GM18951 (cell line): ENCODE results near the gene FRMD4A.

ENCODE experiments used
- POLR2A ChIP-seq: IDR thresholded peaks from 4 replicates; pipeline ENCODE4 v1.6.1; 2011; ENCODE audit warnings: mild to moderate bottlenecking; ENCODE audit not compliant: insufficient read length, insufficient read depth; ENCODE audit errors: extremely low read depth
- in situ Hi-C: fragments of 300-500 bp; cut with MboI; formaldehyde crosslinking; loops from one replicate; pipeline ENCODE4 v1.12.0; 2022; ENCODE audit warnings: low sequenced_read_pairs, mixed read lengths, inconsistent platforms; ENCODE audit not compliant: unreplicated experiment

FRMD4A gene

DNA sequence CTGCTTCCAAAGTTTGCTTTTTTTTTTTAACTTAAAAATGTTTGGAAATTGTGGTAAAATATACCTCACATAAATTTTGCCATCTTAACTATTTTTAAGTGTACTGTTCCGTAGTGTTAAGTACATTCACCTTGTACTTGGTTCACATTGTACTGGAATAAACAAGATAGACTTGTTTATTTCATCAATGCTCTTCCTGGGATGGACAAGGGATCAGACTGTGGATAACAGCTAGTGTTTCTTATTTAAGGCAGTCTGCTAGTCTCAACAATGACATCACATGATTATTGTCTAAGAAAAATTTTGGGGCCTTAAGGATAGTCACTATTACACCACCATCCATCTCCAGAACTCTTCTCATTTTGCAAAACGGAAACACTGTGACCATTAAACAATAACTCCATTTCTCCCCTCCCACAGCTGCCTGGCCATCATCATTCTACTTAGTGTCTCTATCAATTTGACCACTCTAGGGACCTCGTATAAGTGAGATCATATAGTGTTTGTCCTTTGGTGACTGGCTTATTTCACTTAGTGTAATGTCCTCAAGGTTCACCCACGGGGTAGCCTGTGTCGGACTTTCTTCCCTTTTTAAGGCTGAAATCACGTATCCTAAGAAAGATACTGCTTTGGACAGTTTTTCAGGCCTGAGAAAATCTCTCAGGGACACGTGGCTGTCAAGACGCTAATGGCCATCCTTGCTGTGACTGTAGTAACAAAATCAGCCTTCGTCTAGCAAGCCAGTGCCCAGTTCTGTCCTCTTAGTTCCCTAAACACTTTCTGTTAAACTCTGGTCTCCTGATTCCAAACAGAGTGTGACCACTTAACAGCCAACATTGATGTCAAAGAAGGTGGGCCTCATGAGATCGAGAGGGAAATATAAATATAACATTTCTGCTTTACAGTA is 305.2 kb downstream of the FRMD4A start:
- TF ChIP-seq POLR2A, result no peak
- in situ Hi-C loops, result no loop called here

DNA sequence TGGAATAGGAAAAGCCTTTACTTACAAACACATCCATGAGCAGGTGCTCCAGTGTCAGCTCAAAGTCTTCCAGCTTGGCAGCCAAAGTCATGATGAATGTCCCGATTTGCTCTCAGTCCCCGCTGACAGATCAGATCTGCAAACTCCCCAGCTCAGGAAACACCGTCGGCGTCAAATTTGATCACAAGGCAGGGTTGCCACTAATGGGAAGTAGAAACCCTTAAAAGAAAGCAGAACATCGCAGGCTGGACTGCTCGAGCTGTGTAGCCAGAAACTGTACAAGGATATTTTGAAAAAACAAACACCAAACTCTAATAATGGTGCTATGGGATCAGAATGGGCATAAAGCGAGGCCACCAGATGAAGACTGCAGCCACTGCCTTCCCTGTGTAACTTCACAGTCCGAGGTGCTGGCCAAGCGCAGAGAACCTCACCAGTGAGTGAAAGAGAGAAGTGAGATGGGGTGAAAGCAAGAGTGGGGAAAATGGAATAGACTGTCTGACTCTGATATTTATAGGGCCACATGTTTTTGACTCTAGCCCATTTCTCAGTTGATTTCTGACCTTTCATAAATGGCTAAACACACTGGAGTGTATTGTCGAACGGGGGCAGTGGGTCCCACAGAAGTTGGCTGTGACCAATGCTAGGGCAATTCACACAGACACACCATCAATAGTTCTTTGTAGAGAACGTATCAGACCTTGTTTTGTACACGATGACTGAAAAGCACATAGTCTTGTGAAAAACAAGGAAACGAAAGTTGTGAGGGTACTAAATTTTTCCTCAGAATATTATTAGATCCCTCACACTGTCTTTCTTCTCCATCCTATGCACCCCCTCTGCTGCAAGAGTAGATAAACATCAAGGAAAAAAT is 306.2 kb downstream of the FRMD4A start:
- no peak for TF ChIP-seq POLR2A
- in situ Hi-C loops, result no loop called here

- in situ Hi-C loops, result no loop called here
- no peak for TF ChIP-seq POLR2A
Measured at GRCh38 chr10:14023673-14024328, 306.9 kb downstream of the FRMD4A start.

DNA sequence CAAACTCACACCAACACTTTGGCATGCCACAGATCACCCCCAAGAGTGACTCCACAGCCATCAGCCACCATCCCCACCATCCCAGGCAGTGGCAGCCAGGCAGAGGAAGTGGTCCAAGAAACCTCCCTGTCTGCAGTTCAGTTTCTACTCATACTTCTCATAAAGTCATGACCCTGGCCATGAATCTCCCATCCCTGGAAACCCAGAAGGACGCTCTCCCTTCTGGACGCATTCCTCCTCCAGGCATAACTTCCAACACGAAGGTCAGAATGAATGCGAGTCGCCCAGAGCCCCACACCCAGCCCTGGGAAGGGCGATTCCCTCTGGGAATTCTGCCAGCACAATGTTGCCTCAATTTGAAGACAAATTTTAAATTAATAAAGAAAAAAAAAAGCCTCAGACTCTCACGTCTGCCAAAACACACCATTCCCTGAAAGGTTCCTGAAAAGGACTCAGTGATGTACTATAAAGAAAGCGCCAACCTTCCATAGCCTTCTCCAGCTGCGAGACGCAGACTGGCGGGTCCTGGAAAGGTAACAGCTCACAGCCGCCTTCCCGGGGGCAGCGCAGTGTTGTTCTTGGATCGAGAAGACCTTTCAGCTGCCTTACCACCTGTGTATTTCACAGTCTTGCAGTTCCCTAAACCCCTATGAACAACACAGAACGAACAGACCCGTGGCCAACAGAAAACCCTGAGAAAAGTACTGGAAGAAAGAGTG is 307.6 kb downstream of the FRMD4A start:
- TF ChIP-seq POLR2A, result no peak
- in situ Hi-C loops, result no loop called here

DNA sequence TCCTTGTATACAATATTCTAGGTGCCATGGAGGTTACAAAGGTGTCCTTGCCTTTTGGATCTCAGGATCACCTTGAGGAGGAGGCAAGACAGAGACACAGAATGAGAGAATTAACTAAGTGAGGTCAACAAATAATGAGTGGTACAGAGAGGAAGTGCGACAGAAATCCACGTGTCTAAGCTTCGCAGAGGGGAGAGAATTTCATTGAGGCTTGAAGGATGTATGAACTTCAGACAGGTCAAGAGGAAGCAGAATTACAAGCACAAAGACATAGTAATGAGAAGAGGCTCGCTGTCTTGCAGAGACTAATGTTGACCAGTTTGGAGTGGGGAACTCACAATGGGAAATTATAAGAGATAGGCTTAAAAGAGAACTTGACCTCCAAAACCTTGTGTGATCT is 308.7 kb downstream of the FRMD4A start:
- in situ Hi-C loops, result no loop called here
- TF ChIP-seq POLR2A, result no peak

GRCh38 chr10:14020037-14020664 is 310.6 kb downstream of the FRMD4A start:
- no peak for TF ChIP-seq POLR2A
- in situ Hi-C loops, result no loop called here

GRCh38 chr10:14017467-14017866 is 313.3 kb downstream of the FRMD4A start:
- in situ Hi-C loops, result no loop called here
- TF ChIP-seq POLR2A, result no peak

GRCh38 chr10:14016931-14017333 is 313.8 kb downstream of the FRMD4A start:
- no peak for TF ChIP-seq POLR2A
- in situ Hi-C loops, result no loop called here

DNA sequence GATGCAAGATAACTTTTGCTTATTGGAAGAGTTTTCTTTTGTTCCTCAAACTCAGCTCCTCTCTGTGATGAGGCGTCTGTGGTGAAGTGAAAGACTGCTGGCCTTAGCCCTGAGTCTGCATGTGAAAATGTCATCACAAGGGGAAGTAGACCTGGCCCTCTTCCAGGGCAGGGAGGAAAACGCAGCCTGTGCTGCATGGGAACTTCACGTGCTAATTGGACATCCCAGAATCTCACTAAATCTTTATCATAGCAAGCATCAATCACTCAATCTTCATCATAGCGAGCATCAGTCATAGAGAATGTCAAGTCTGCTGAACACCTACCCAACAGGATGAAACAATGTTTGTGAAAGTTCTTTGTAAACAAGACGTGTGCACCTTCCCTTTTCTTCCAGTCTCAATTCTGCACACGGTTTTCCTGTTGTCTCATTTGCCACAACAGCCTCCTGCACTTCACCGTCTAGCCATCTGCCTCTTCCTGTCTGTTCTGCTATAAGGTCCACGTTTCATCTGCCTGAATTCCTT is 314.6 kb downstream of the FRMD4A start:
- no peak for TF ChIP-seq POLR2A
- in situ Hi-C loops, result no loop called here

DNA sequence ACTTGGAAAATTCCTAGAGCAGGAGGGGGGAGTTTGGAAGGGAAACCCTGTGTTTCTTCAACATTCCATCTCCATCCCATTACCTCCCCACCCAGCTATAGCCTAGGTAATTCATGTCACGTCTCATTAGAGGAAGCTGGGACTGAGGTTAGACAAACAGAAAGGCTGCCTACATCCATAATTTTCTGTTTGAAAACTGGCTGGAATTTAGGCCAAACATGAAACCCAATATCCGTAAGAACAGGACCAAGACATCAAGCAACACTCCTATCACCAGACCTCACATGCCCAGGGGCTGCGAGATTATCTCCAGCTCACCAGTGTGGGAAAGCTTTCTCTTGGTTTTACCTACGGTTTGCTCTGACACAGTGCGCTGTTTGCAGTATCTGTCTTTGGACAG is 316.3 kb downstream of the FRMD4A start:
- TF ChIP-seq POLR2A, result no peak
- in situ Hi-C loops, result no loop called here

DNA sequence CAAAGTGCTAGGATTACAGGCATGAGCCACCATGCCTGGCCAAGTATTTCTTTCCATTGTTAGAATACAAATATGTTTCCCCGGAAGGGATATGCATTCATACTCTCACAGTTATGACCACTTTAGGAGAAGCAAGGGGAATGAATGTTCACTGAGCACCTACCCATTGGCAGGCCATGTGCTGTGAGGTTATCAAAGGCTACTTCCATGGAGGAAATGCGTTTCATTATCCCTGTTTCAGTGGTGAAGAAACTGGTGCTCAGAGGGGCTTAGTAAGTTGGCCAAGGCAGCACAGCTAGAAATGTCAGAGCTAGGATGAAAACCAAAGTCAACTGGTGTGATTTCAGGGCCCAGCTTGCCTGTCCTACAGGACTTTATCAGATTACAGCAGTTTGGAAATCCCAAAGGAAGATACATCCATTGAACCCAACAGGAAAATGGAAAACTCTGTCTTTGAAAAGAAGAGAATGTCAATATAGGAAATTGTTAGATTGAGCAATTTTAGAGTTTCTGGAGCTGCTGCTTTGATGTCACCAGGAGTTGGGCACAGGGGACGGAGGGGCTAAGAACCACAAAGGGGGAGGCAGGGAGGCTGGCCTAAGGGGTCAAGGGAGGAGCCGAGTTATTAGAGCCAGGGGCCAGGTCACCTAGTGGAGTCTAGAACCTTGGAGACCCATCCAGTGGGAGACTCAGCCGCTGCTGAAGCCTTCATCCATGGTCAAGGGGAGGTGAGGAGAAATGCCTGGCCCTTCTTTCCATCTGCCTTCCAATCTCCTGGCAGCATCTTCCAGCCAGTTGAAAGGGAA is 319.8 kb downstream of the FRMD4A start:
- TF ChIP-seq POLR2A, result no peak
- in situ Hi-C loops, result no loop called here
